Osteocyte (in vitro differentiated cells): ENCODE results near the gene MED17. TPM values are rescaled to one million over a fixed set of nuclear protein-coding genes. Genes with fewer than 3 reads are reported as not detected.
A peak's percentile ranks its signal among the peaks of the same experiment; 100 is the strongest.

Experiments used
- DNase-seq: peaks from one replicate; pipeline ENCODE4 v3.0.0; 2021; ENCODE audit warnings: mixed read lengths; ENCODE audit not compliant: unreplicated experiment; ENCODE audit errors: extremely low spot score
- H3K27ac Mint-ChIP-seq: one replicate; pipeline ENCODE4 v1.8.0; 2021; ENCODE audit warnings: mild to moderate bottlenecking, mixed read lengths; ENCODE audit not compliant: unreplicated experiment
- H3K27me3 Mint-ChIP-seq: one replicate; pipeline ENCODE4 v1.8.0; 2021; ENCODE audit warnings: mixed read lengths; ENCODE audit not compliant: unreplicated experiment
- H3K36me3 Mint-ChIP-seq: one replicate; pipeline ENCODE4 v1.8.0; 2021; ENCODE audit warnings: mixed read lengths; ENCODE audit not compliant: unreplicated experiment
- H3K4me1 Mint-ChIP-seq: one replicate; pipeline ENCODE4 v1.8.0; 2021; ENCODE audit warnings: mixed read lengths; ENCODE audit not compliant: unreplicated experiment
- H3K4me3 Mint-ChIP-seq: one replicate; pipeline ENCODE4 v1.8.0; 2021; ENCODE audit warnings: mild to moderate bottlenecking, moderate library complexity, mixed read lengths; ENCODE audit not compliant: unreplicated experiment
- H3K9me3 Mint-ChIP-seq: one replicate; pipeline ENCODE4 v1.8.0; 2021; ENCODE audit warnings: mixed read lengths; ENCODE audit not compliant: unreplicated experiment
- total RNA-seq: library from RNA; stranded (reverse); gene quantifications from 2 replicates; pipeline ENCODE4 v1.2.1, GENCODE V29; 2021
- TF ChIP-seq, protein P1 (sequence below): fragments of 200-600 bp; sonication (generic); IDR thresholded peaks from 2 replicates; pipeline ENCODE4 v1.5.0; 2021; ENCODE audit warnings: antibody characterized with exemption, mild to moderate bottlenecking, moderate library complexity

The MED17 gene
- total RNA-seq, 1 donor from 2014 or later: 37.8 TPM

GRCh38 chr11:93845181-93846092 lies 61.4 kb downstream of the MED17 start:
- TF ChIP-seq, protein P1, sequence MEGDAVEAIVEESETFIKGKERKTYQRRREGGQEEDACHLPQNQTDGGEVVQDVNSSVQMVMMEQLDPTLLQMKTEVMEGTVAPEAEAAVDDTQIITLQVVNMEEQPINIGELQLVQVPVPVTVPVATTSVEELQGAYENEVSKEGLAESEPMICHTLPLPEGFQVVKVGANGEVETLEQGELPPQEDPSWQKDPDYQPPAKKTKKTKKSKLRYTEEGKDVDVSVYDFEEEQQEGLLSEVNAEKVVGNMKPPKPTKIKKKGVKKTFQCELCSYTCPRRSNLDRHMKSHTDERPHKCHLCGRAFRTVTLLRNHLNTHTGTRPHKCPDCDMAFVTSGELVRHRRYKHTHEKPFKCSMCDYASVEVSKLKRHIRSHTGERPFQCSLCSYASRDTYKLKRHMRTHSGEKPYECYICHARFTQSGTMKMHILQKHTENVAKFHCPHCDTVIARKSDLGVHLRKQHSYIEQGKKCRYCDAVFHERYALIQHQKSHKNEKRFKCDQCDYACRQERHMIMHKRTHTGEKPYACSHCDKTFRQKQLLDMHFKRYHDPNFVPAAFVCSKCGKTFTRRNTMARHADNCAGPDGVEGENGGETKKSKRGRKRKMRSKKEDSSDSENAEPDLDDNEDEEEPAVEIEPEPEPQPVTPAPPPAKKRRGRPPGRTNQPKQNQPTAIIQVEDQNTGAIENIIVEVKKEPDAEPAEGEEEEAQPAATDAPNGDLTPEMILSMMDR: no peak
- no peaks in the 10 kb centered on the region for H3K4me1 Mint-ChIP-seq
- no peak overlapping the region for H3K27ac Mint-ChIP-seq
- no peaks in the 10 kb centered on the region for H3K27me3 Mint-ChIP-seq
- H3K4me3 Mint-ChIP-seq: no peak overlapping the region
- no peak for DNase-seq
- H3K9me3 Mint-ChIP-seq: no peaks in the 10 kb centered on the region
- no peaks in the 10 kb centered on the region for H3K36me3 Mint-ChIP-seq

DNA sequence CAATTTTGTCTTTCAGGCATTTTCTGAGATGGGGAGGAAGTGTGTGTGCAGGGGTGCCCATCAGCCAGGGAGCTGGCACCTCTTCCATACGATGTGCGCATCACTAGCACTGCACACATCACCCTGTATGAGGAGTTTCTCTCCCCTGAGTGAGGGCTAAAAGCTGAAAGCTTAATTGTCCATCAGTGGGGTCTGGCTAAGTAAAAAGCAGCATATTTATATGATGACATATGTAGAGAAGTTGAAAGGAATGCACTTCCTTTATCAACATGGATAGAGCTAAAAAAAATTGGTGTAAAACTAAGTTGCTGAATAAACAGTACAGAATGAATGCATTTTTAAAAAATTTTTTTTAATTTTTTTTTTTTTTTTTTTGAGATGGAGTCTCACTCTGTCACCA lies 62.3 kb downstream of the MED17 start:
- Mint-ChIP-seq H3K27ac (no peak overlapping the region), H3K27me3 (no peaks in the 10 kb centered on the region), H3K4me1 (no peaks in the 10 kb centered on the region), H3K36me3 (no peaks in the 10 kb centered on the region), H3K9me3 (no peaks in the 10 kb centered on the region), H3K4me3 (no peak overlapping the region)
- DNase-seq: no peak
- TF ChIP-seq, protein P1: no peak

DNA sequence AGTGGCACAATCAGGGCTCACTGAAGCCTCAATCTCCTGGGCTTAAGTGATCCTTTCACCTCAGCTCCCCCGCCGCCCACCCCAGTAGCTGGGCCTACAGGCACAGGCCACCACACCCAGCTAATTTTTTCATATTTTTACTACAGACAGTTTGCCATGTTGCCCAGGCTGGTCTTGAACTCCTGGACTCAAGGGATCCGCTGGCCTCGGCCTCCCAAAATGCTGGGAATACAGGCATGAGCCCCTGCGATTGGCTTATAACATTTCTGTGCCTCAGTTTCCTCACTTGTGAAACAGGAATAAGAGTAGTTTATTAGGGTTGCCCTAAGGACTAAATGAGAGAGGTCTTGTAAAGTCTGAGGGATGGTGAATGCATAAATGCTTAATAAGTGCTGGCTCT lies 65.1 kb downstream of the MED17 start:
- H3K27ac Mint-ChIP-seq: no peak overlapping the region
- H3K9me3 Mint-ChIP-seq: no peaks in the 10 kb centered on the region
- H3K27me3 Mint-ChIP-seq: no peaks in the 10 kb centered on the region
- no peak overlapping the region for H3K4me3 Mint-ChIP-seq
- peaks cover 1% of the 10 kb centered on the region for H3K4me1 Mint-ChIP-seq
- TF ChIP-seq, protein P1: no peak
- no peaks in the 10 kb centered on the region for H3K36me3 Mint-ChIP-seq
- peak; percentile 44 for DNase-seq

GRCh38 chr11:93849751-93850593 lies 65.9 kb downstream of the MED17 start:
- TF ChIP-seq, protein P1: no peak
- Mint-ChIP-seq H3K4me3 (no peak overlapping the region), H3K27ac (no peak overlapping the region), H3K9me3 (no peaks in the 10 kb centered on the region), H3K4me1 (peaks cover 1% of the 10 kb centered on the region), H3K27me3 (no peaks in the 10 kb centered on the region), H3K36me3 (no peaks in the 10 kb centered on the region)
- peak; percentile 81 for DNase-seq

GRCh38 chr11:93850594-93851018 lies 66.5 kb downstream of the MED17 start, which contains the start of gene VSTM5:
TSS of gene VSTM5 (minus strand) at chr11:93850618. CDS start at chr11:93850502, 116 bp downstream.
- Mint-ChIP-seq H3K4me3 (no peak within 1 kb of the TSS), H3K9me3 (no peaks in the 10 kb centered on the region), H3K27ac (no peak within 1 kb of the TSS), H3K4me1 (peaks cover 1% of the 10 kb centered on the region), H3K36me3 (no peaks in the 10 kb centered on the region), H3K27me3 (no peaks in the 10 kb centered on the region)
- TF ChIP-seq, protein P1: no peak
- no peak for DNase-seq
